Neural cell (in vitro differentiated cells): ENCODE results near the gene CRACDL. TPM values are rescaled to one million over a fixed set of nuclear protein-coding genes. Genes with fewer than 3 reads are reported as not detected.

ENCODE experiments used
- H2AFZ ChIP-seq: fragments of 200-600, 300-800 bp; sonication (generic), shearing (Covaris generic); 2 replicates; pipeline ENCODE4 v1.6.0; 2014; ENCODE audit warnings: low read depth, mild to moderate bottlenecking, antibody characterized with exemption, low read length, moderate library complexity
- H3F3A ChIP-seq: fragments of 200-600 bp; shearing (Covaris generic); 2 replicates; pipeline ENCODE4 v1.6.1; 2016; ENCODE audit warnings: mild to moderate bottlenecking, moderate library complexity, mixed read lengths, antibody characterized with exemption, low read length; ENCODE audit not compliant: insufficient read depth, poor library complexity, severe bottlenecking
- H3K27ac ChIP-seq: fragments of 200-600, 300-800 bp; sonication (generic), shearing (Covaris generic); 2 replicates; pipeline ENCODE4 v1.5.1; 2014; ENCODE audit warnings: mild to moderate bottlenecking, low read length, moderate library complexity
- H3K27me3 ChIP-seq: fragments of 300-800, 200-600 bp; sonication (generic), shearing (Covaris generic); 2 replicates; pipeline ENCODE4 v1.6.0; 2014; ENCODE audit warnings: mild to moderate bottlenecking, low read depth, low read length, moderate library complexity; ENCODE audit not compliant: insufficient read depth
- H3K36me3 ChIP-seq: fragments of 300-800, 200-600 bp; sonication (generic), shearing (Covaris generic); 2 replicates; pipeline ENCODE4 v1.5.1; 2014; ENCODE audit warnings: mild to moderate bottlenecking, antibody characterized with exemption, low read length, moderate library complexity; ENCODE audit not compliant: insufficient read depth
- H3K4me2 ChIP-seq: fragments of 300-800, 200-600 bp; sonication (generic), shearing (Covaris generic); 2 replicates; pipeline ENCODE4 v1.6.0; 2014; ENCODE audit warnings: mild to moderate bottlenecking, low read length
- H3K4me3 ChIP-seq: fragments of 300-800, 200-600 bp; sonication (generic), shearing (Covaris generic); 2 replicates; pipeline ENCODE4 v1.5.1; 2014; ENCODE audit warnings: mild to moderate bottlenecking, low read length, moderate library complexity
- H3K79me2 ChIP-seq: fragments of 200-600 bp; shearing (Covaris generic); replicated peaks from 2 replicates; pipeline ENCODE4 v1.6.0; 2014; ENCODE audit warnings: mild to moderate bottlenecking, low read length, moderate library complexity; ENCODE audit not compliant: insufficient read depth
- H3K9ac ChIP-seq: fragments of 300-800, 200-600 bp; sonication (generic), shearing (Covaris generic); 2 replicates; pipeline ENCODE4 v1.6.1; 2016; ENCODE audit warnings: mild to moderate bottlenecking, low read length, mixed read lengths
- H3K9me2 ChIP-seq: fragments of 200-600 bp; shearing (Covaris generic); 2 replicates; pipeline ENCODE4 v1.6.1; 2016; ENCODE audit warnings: mild to moderate bottlenecking, low read length, mixed read lengths; ENCODE audit not compliant: insufficient read depth
- H3K9me3 ChIP-seq: fragments of 200-600, 300-800 bp; sonication (generic), shearing (Covaris generic); 2 replicates; pipeline ENCODE4 v1.6.1; 2016; ENCODE audit warnings: mild to moderate bottlenecking, mixed run types, low read length, moderate library complexity, mixed read lengths
- H4K20me1 ChIP-seq: fragments of 200-600 bp; shearing (Covaris generic); 2 replicates; pipeline ENCODE4 v1.6.1; 2016; ENCODE audit warnings: mild to moderate bottlenecking, mixed run types; ENCODE audit not compliant: insufficient read depth
- CTCF ChIP-seq: fragments of 450-650 bp; IDR thresholded peaks from 2 replicates; pipeline ENCODE4 v1.5.1; 2014; ENCODE audit warnings: antibody characterized with exemption, mild to moderate bottlenecking, moderate library complexity; ENCODE audit not compliant: poor library complexity, severe bottlenecking
- EP300 ChIP-seq: fragments of 450-650 bp; conservative IDR thresholded peaks from 2 replicates; pipeline ENCODE4 v1.6.1; 2014; ENCODE audit warnings: antibody characterized with exemption, mild to moderate bottlenecking, moderate library complexity; ENCODE audit not compliant: poor library complexity, severe bottlenecking
- EZH2 ChIP-seq: fragments of 200-600, 300-800 bp; shearing (Covaris generic), sonication (generic); IDR thresholded peaks from 2 replicates; pipeline ENCODE4 v1.6.1; 2014; ENCODE audit warnings: antibody characterized with exemption, low read length, borderline replicate concordance, mild to moderate bottlenecking; ENCODE audit not compliant: insufficient read depth, poor library complexity, severe bottlenecking
- MXI1 ChIP-seq: fragments of 450-650 bp; conservative IDR thresholded peaks from 2 replicates; pipeline ENCODE4 v1.6.1; 2014; ENCODE audit warnings: antibody characterized with exemption, mild to moderate bottlenecking; ENCODE audit not compliant: poor library complexity, severe bottlenecking
- POLR2AphosphoS5 ChIP-seq: IDR thresholded peaks from 2 replicates; pipeline ENCODE4 v1.6.1; 2012
- RAD21 ChIP-seq: fragments of 450-650 bp; conservative IDR thresholded peaks from 2 replicates; pipeline ENCODE4 v1.6.1; 2014; ENCODE audit warnings: antibody characterized with exemption, mild to moderate bottlenecking, moderate library complexity
- REST ChIP-seq: IDR thresholded peaks from 2 replicates; pipeline ENCODE4 v1.6.1; 2012; ENCODE audit warnings: borderline replicate concordance
- SMC3 ChIP-seq: fragments of 450-650 bp; conservative IDR thresholded peaks from 2 replicates; pipeline ENCODE4 v1.6.1; 2014; ENCODE audit warnings: antibody characterized with exemption, mild to moderate bottlenecking, moderate library complexity; ENCODE audit not compliant: poor library complexity
- TAF1 ChIP-seq: IDR thresholded peaks from 2 replicates; pipeline ENCODE4 v1.6.1; 2012; ENCODE audit warnings: low read depth
- polyA plus RNA-seq: library from polyadenylated mRNA; depleted of rRNA; stranded (reverse); fragments of >200 nt; gene quantifications from 2 replicates; pipeline ENCODE4 v1.2.3, GENCODE V29; 2014

Gene CRACDL
- polyA plus RNA-seq, 1 donor from 2014 or later = 0.85 TPM

GRCh38 chr2:98809116-98809515, 126.9 kb downstream of the CRACDL start:
- Histone ChIP-seq H3K27me3 (no peaks in the 10 kb centered on the region), H3K9me3 (no peaks in the 10 kb centered on the region), H3K9ac (no peak overlapping the region), H3K9me2 (no peaks in the 10 kb centered on the region), H4K20me1 (no peaks in the 10 kb centered on the region), H2AFZ (no peak overlapping the region), H3K36me3 (no peaks in the 10 kb centered on the region), H3K79me2 (no peaks in the 10 kb centered on the region), H3K4me3 (no peak overlapping the region), H3K4me2 (no peak overlapping the region), H3F3A (no peaks in the 10 kb centered on the region), H3K27ac (no peak overlapping the region)
- TF ChIP-seq POLR2AphosphoS5 = no peak
- TF ChIP-seq EP300 = no peak
- TF ChIP-seq TAF1 = no peak
- no peak for TF ChIP-seq MXI1
- TF ChIP-seq CTCF = no peak
- no peak for TF ChIP-seq RAD21
- TF ChIP-seq SMC3 = no peak
- TF ChIP-seq REST = no peak
- TF ChIP-seq EZH2 = no peak

- H3F3A ChIP-seq = no peaks in the 10 kb centered on the region
- no peak overlapping the region for H3K4me2 ChIP-seq
- H3K27ac ChIP-seq = no peak overlapping the region
- no peak for TF ChIP-seq MXI1
- TF ChIP-seq SMC3 = no peak
- TF ChIP-seq REST = no peak
- no peak for TF ChIP-seq EP300
- TF ChIP-seq EZH2 = no peak
- TF ChIP-seq RAD21 = no peak
- TF ChIP-seq POLR2AphosphoS5 = no peak
- TF ChIP-seq TAF1 = no peak
- TF ChIP-seq CTCF = no peak
- no peaks in the 10 kb centered on the region for H3K27me3 ChIP-seq
- no peaks in the 10 kb centered on the region for H4K20me1 ChIP-seq
- no peaks in the 10 kb centered on the region for H3K36me3 ChIP-seq
- no peaks in the 10 kb centered on the region for H3K79me2 ChIP-seq
- H2AFZ ChIP-seq = no peak overlapping the region
- H3K4me3 ChIP-seq = no peak overlapping the region
- no peaks in the 10 kb centered on the region for H3K9me2 ChIP-seq
- no peaks in the 10 kb centered on the region for H3K9me3 ChIP-seq
- no peak overlapping the region for H3K9ac ChIP-seq
Observed at GRCh38 chr2:98808546-98808945, 127.5 kb downstream of the CRACDL start.
